Astrocyte (in vitro differentiated cells and primary cell): ENCODE measurements around the gene CDC25A. TPM values are rescaled to one million over a fixed set of nuclear protein-coding genes. Genes with fewer than 3 reads are reported as not detected.

Source experiments
- DNase-seq: peaks from one replicate; pipeline ENCODE4 v3.0.0-alpha.2; 2010; ENCODE audit warnings: low read depth
- FAIRE-seq: peaks from 2 replicates; lab custom pipeline; 2011; peaks lifted over from hg19 to GRCh38; lab: Jason Lieb, UNC
- H2AFZ ChIP-seq: 2 replicates; pipeline ENCODE4 v1.6.0; 2012; ENCODE audit warnings: low read depth, low read length, inconsistent platforms
- H3K27ac ChIP-seq: 2 replicates; pipeline ENCODE4 v1.5.1; 2011; ENCODE audit warnings: low read depth, low read length, inconsistent platforms
- H3K27me3 ChIP-seq: 2 replicates; pipeline ENCODE4 v1.6.0; 2011; ENCODE audit warnings: low read length, inconsistent platforms; ENCODE audit not compliant: insufficient read depth
- H3K36me3 ChIP-seq: 2 replicates; pipeline ENCODE4 v1.5.1; 2011; ENCODE audit warnings: low read length, inconsistent platforms; ENCODE audit not compliant: insufficient read depth
- H3K4me1 ChIP-seq: 2 replicates; pipeline ENCODE4 v1.5.1; 2011; ENCODE audit warnings: low read length, inconsistent platforms; ENCODE audit not compliant: insufficient read depth
- H3K4me2 ChIP-seq: 2 replicates; pipeline ENCODE4 v1.6.0; 2012; ENCODE audit warnings: low read length, inconsistent platforms
- H3K4me3 ChIP-seq: 2 replicates; pipeline ENCODE4 v1.5.1; 2011; ENCODE audit warnings: low read depth, mild to moderate bottlenecking, low read length, inconsistent platforms; ENCODE audit not compliant: insufficient read depth
- H3K79me2 ChIP-seq: 2 replicates; pipeline ENCODE4 v1.6.0; 2012; ENCODE audit warnings: mild to moderate bottlenecking, low read length, inconsistent platforms; ENCODE audit not compliant: insufficient read depth
- H3K9ac ChIP-seq: 2 replicates; pipeline ENCODE4 v1.6.0; 2012; ENCODE audit warnings: mild to moderate bottlenecking, low read length, inconsistent platforms
- H3K9me3 ChIP-seq: 2 replicates; pipeline ENCODE4 v1.5.1; 2012; ENCODE audit warnings: low read depth, mild to moderate bottlenecking, low read length, inconsistent platforms; ENCODE audit not compliant: insufficient read depth
- H4K20me1 ChIP-seq: 2 replicates; pipeline ENCODE4 v1.6.0; 2012; ENCODE audit warnings: low read length, inconsistent platforms; ENCODE audit not compliant: insufficient read depth
- H3K27ac Mint-ChIP-seq: one replicate; pipeline ENCODE4 v1.8.0; 2021; ENCODE audit warnings: mild to moderate bottlenecking, mixed read lengths; ENCODE audit not compliant: unreplicated experiment
- H3K27me3 Mint-ChIP-seq: one replicate; pipeline ENCODE4 v1.8.0; 2021; ENCODE audit warnings: low read depth, mixed read lengths; ENCODE audit not compliant: unreplicated experiment
- H3K36me3 Mint-ChIP-seq: one replicate; pipeline ENCODE4 v1.8.0; 2021; ENCODE audit warnings: low read depth, mixed read lengths; ENCODE audit not compliant: unreplicated experiment
- H3K4me1 Mint-ChIP-seq: one replicate; pipeline ENCODE4 v1.8.0; 2021; ENCODE audit warnings: low read depth, mixed read lengths; ENCODE audit not compliant: unreplicated experiment
- H3K4me3 Mint-ChIP-seq: one replicate; pipeline ENCODE4 v1.8.0; 2021; ENCODE audit warnings: mild to moderate bottlenecking, moderate library complexity, mixed read lengths; ENCODE audit not compliant: unreplicated experiment
- H3K9me3 Mint-ChIP-seq: one replicate; pipeline ENCODE4 v1.8.0; 2021; ENCODE audit warnings: mild to moderate bottlenecking, mixed read lengths; ENCODE audit not compliant: unreplicated experiment
- CTCF ChIP-seq: IDR thresholded peaks from 2 replicates; pipeline ENCODE4 v1.5.1; 2011; ENCODE audit warnings: low read depth, mild to moderate bottlenecking, inconsistent platforms, low read length, moderate library complexity; ENCODE audit not compliant: insufficient read depth
- EZH2 ChIP-seq: IDR thresholded peaks from 2 replicates; pipeline ENCODE4 v1.6.1; 2012; ENCODE audit warnings: mild to moderate bottlenecking, low read length, inconsistent platforms; ENCODE audit not compliant: insufficient read depth
- total RNA-seq: library from RNA; stranded (reverse); gene quantifications from 2 replicates; pipeline ENCODE4 v1.2.1, GENCODE V29; 2021

CDC25A gene
- total RNA-seq, 1 donor from 2014 or later = 5.1 TPM

- FAIRE-seq = no peak
- Histone ChIP-seq H3K79me2 (no peaks in the 10 kb centered on the region), H3K27ac (no peak overlapping the region), H3K4me3 (no peak overlapping the region), H2AFZ (no peak overlapping the region), H3K9ac (no peak overlapping the region), H3K4me2 (no peak overlapping the region), H3K4me1 (peaks cover 3% of the 10 kb centered on the region), H3K9me3 (no peaks in the 10 kb centered on the region), H3K27me3 (no peaks in the 10 kb centered on the region), H4K20me1 (no peaks in the 10 kb centered on the region), H3K36me3 (no peaks in the 10 kb centered on the region)
- Mint-ChIP-seq H3K27ac (no peak overlapping the region), H3K4me3 (no peak overlapping the region), H3K4me1 (no peaks in the 10 kb centered on the region), H3K27me3 (no peaks in the 10 kb centered on the region), H3K36me3 (no peaks in the 10 kb centered on the region), H3K9me3 (peaks cover 4% of the 10 kb centered on the region)
- no peak for DNase-seq
- TF ChIP-seq EZH2 (no peak), CTCF (no peak)
Observed at GRCh38 chr3:48233542-48233941, 45.3 kb upstream of the CDC25A start.

- Histone ChIP-seq H3K27ac (no peak overlapping the region), H3K4me3 (peak overlapping the region; percentile 26), H3K79me2 (no peaks in the 10 kb centered on the region), H2AFZ (peak overlapping the region; percentile 75), H3K9me3 (no peaks in the 10 kb centered on the region), H4K20me1 (no peaks in the 10 kb centered on the region), H3K9ac (peak overlapping the region; percentile 19), H3K36me3 (no peaks in the 10 kb centered on the region), H3K4me1 (peaks cover 3% of the 10 kb centered on the region), H3K4me2 (peak overlapping the region; percentile 78), H3K27me3 (no peaks in the 10 kb centered on the region)
- Mint-ChIP-seq H3K36me3 (no peaks in the 10 kb centered on the region), H3K4me1 (no peaks in the 10 kb centered on the region), H3K4me3 (peak overlapping the region; percentile 17), H3K9me3 (peaks cover 4% of the 10 kb centered on the region), H3K27me3 (no peaks in the 10 kb centered on the region), H3K27ac (no peak overlapping the region)
- TF ChIP-seq EZH2 = no peak
- peak; percentile 59 for TF ChIP-seq CTCF
- FAIRE-seq (peak; percentile 17), DNase-seq (peak; percentile 69)
Observed at GRCh38 chr3:48232734-48233133, 44.5 kb upstream of the CDC25A start.

GRCh38 chr3:48232232-48232631, 44.0 kb upstream of the CDC25A start:
- no peak overlapping the region for H3K4me2 ChIP-seq

More at GRCh38 chr3:48232232-48232631, 44.0 kb upstream of the CDC25A start:
- Histone ChIP-seq H3K9me3 (no peaks in the 10 kb centered on the region), H3K27me3 (no peaks in the 10 kb centered on the region), H3K27ac (no peak overlapping the region), H4K20me1 (no peaks in the 10 kb centered on the region), H3K9ac (no peak overlapping the region), H2AFZ (peak overlapping the region; percentile 75), H3K4me1 (peaks cover 3% of the 10 kb centered on the region), H3K79me2 (no peaks in the 10 kb centered on the region), H3K36me3 (no peaks in the 10 kb centered on the region), H3K4me3 (no peak overlapping the region)
- H3K36me3 Mint-ChIP-seq = no peaks in the 10 kb centered on the region
- no peak overlapping the region for H3K4me3 Mint-ChIP-seq
- DNase-seq (no peak), FAIRE-seq (no peak)
- H3K4me1 Mint-ChIP-seq = no peaks in the 10 kb centered on the region
- no peaks in the 10 kb centered on the region for H3K27me3 Mint-ChIP-seq
- H3K27ac Mint-ChIP-seq = no peak overlapping the region
- no peak for TF ChIP-seq EZH2
- TF ChIP-seq CTCF = no peak
- H3K9me3 Mint-ChIP-seq = peaks cover 4% of the 10 kb centered on the region
